Caco-2 (cell line): ENCODE data around the gene IL12RB2. TPM values are rescaled to one million over a fixed set of nuclear protein-coding genes. Genes with fewer than 3 reads are reported as not detected.

Experiments used
- BruUV-seq: library from RNA; stranded (reverse); fragments of 400-500 nt; replicated peaks from 2 replicates; lab custom pipeline; 2021; lab: Mats Ljungman, UMichigan
- CTCF ChIA-PET: fragments of 300-600 bp; sonication (Branson Sonifier 250); formaldehyde crosslinking; loops from one replicate; lab custom pipeline; 2022; ENCODE audit warnings: antibody characterized with exemption; lab: Charles Lee
- POLR2A ChIA-PET: fragments of 300-600 bp; sonication (Branson Sonifier 250); formaldehyde crosslinking; loops from one replicate; lab custom pipeline; 2022; ENCODE audit warnings: antibody characterized with exemption; lab: Charles Lee
- DNase-seq, 2 experiments: peaks; one replicate each; pipeline versions ENCODE4 v3.0.0 to v3.0.0-alpha.2; 2020 to 2022
- H3K27me3 ChIP-seq: replicated peaks from 2 replicates; pipeline ENCODE4 v1.6.0; 2011; ENCODE audit warnings: low read length; ENCODE audit not compliant: control insufficient read depth, insufficient read depth
- H3K36me3 ChIP-seq: 2 replicates; pipeline ENCODE4 v1.5.1; 2011; ENCODE audit warnings: low read length; ENCODE audit not compliant: control insufficient read depth, insufficient read depth
- H3K4me1 ChIP-seq: fragments of 250-450 bp; sonication (Bioruptor Pico); 2 replicates; pipeline ENCODE4 v1.5.1; 2020; ENCODE audit warnings: mild to moderate bottlenecking
- H3K4me3 ChIP-seq: 2 replicates; pipeline ENCODE4 v1.5.1; 2011; ENCODE audit warnings: low read depth, mild to moderate bottlenecking, control low read depth, low read length
- H3K9me3 ChIP-seq: fragments of 250-450 bp; sonication (Bioruptor Pico); 2 replicates; pipeline ENCODE4 v1.5.1; 2020; ENCODE audit warnings: mild to moderate bottlenecking, moderate library complexity
- H3K27ac Mint-ChIP-seq: one replicate; pipeline ENCODE4 v1.8.0; 2022; ENCODE audit warnings: mixed read lengths; ENCODE audit not compliant: unreplicated experiment
- H3K27me3 Mint-ChIP-seq: one replicate; pipeline ENCODE4 v1.8.0; 2022; ENCODE audit warnings: mixed read lengths; ENCODE audit not compliant: insufficient read depth, unreplicated experiment
- H3K36me3 Mint-ChIP-seq: one replicate; pipeline ENCODE4 v1.8.0; 2022; ENCODE audit warnings: mild to moderate bottlenecking, mixed read lengths; ENCODE audit not compliant: insufficient read depth, unreplicated experiment
- H3K4me1 Mint-ChIP-seq: one replicate; pipeline ENCODE4 v1.8.0; 2022; ENCODE audit warnings: low read depth, mixed read lengths; ENCODE audit not compliant: unreplicated experiment
- H3K4me3 Mint-ChIP-seq: one replicate; pipeline ENCODE4 v1.8.0; 2022; ENCODE audit warnings: mild to moderate bottlenecking, moderate library complexity, mixed read lengths; ENCODE audit not compliant: unreplicated experiment
- H3K9me3 Mint-ChIP-seq: one replicate; pipeline ENCODE4 v1.8.0; 2022; ENCODE audit warnings: mixed read lengths; ENCODE audit not compliant: unreplicated experiment
- CTCF ChIP-seq, 2 experiments: fragments of 200-600 bp in 1 of 2; IDR thresholded peaks; 1 replicate in 1 of 2; 2 replicates in 1 of 2; pipeline versions ENCODE4 v1.5.1 to v1.8.0; 2011 to 2022; ENCODE audit warnings: antibody characterized with exemption in 1 of 2, control low read depth in 1 of 2, inconsistent platforms in 1 of 2, low read depth in 1 of 2, low read length in 1 of 2, mild to moderate bottlenecking in 1 of 2, moderate library complexity in 1 of 2; ENCODE audit not compliant: insufficient read depth in 1 of 2, severe bottlenecking in 1 of 2, unreplicated experiment in 1 of 2
- intact Hi-C: fragments of 100-400 bp; cut with micrococcal nuclease; formaldehyde crosslinking; loops from one replicate; pipeline ENCODE4 v1.10.0; 2022; ENCODE audit not compliant: unreplicated experiment
- total RNA-seq: library from RNA; stranded (reverse); gene quantifications from 2 replicates; pipeline ENCODE4 v1.2.3, GENCODE V29; 2022

IL12RB2 gene
- total RNA-seq, 1 experiment from 2014 or later = 0.54 TPM

- Mint-ChIP-seq H3K27me3 (peaks cover 2% of the 10 kb centered on the region), H3K27ac (no peak overlapping the region), H3K36me3 (no peaks in the 10 kb centered on the region), H3K4me3 (no peak overlapping the region), H3K4me1 (no peaks in the 10 kb centered on the region), H3K9me3 (no peaks in the 10 kb centered on the region)
- BruUV-seq = no TSS peak
- Histone ChIP-seq H3K27me3 (no peaks in the 10 kb centered on the region), H3K4me1 (no peaks in the 10 kb centered on the region), H3K36me3 (no peaks in the 10 kb centered on the region), H3K4me3 (no peak overlapping the region), H3K9me3 (no peaks in the 10 kb centered on the region)
- intact Hi-C loops = no loop called here
- no peak for DNase-seq
- ChIA-PET CTCF (no interaction called here), POLR2A (no interaction called here)
- TF ChIP-seq CTCF (IDR thresholded peaks at IDR 0.05; ENCODE audit: insufficient read depth in 1 of 2, low read depth in 1 of 2, low read length in 1 of 2, severe bottlenecking in 1 of 2, unreplicated experiment in 1 of 2) = peak in 1 of 2 experiments; percentile 9
These were observed 8.9 kb upstream of the IL12RB2 start for GRCh38 chr1:67298762-67299161.

- Mint-ChIP-seq H3K4me3 (no peak overlapping the region), H3K9me3 (no peaks in the 10 kb centered on the region), H3K27ac (no peak overlapping the region), H3K4me1 (no peaks in the 10 kb centered on the region), H3K27me3 (peaks cover 2% of the 10 kb centered on the region), H3K36me3 (no peaks in the 10 kb centered on the region)
- no peaks in the 10 kb centered on the region for H3K36me3 ChIP-seq
- no TSS peak for BruUV-seq
- H3K4me1 ChIP-seq = no peaks in the 10 kb centered on the region
- intact Hi-C loops = no loop called here
- H3K9me3 ChIP-seq = no peaks in the 10 kb centered on the region
- H3K4me3 ChIP-seq = no peak overlapping the region
- CTCF ChIA-PET = no interaction called here
- no peak for DNase-seq
- H3K27me3 ChIP-seq = no peaks in the 10 kb centered on the region
- POLR2A ChIA-PET = no interaction called here
- TF ChIP-seq CTCF (IDR thresholded peaks at IDR 0.05; ENCODE audit: insufficient read depth in 1 of 2, low read depth in 1 of 2, low read length in 1 of 2, severe bottlenecking in 1 of 2, unreplicated experiment in 1 of 2) = no peak
These were observed 8.4 kb upstream of the IL12RB2 start for GRCh38 chr1:67299296-67299695.

- H3K27me3 ChIP-seq = no peaks in the 10 kb centered on the region
- no TSS peak for BruUV-seq
- Mint-ChIP-seq H3K4me3 (no peak overlapping the region), H3K4me1 (no peaks in the 10 kb centered on the region), H3K36me3 (no peaks in the 10 kb centered on the region), H3K27me3 (no peaks in the 10 kb centered on the region), H3K9me3 (no peaks in the 10 kb centered on the region), H3K27ac (no peak overlapping the region)
- no peak overlapping the region for H3K4me3 ChIP-seq
- no peaks in the 10 kb centered on the region for H3K36me3 ChIP-seq
- intact Hi-C loops = no loop called here
- TF ChIP-seq CTCF (IDR thresholded peaks at IDR 0.05; ENCODE audit: insufficient read depth in 1 of 2, low read depth in 1 of 2, low read length in 1 of 2, severe bottlenecking in 1 of 2, unreplicated experiment in 1 of 2) = no peak
- H3K4me1 ChIP-seq = no peaks in the 10 kb centered on the region
- POLR2A ChIA-PET = no interaction called here
- no peak for DNase-seq
- CTCF ChIA-PET = no interaction called here
- no peaks in the 10 kb centered on the region for H3K9me3 ChIP-seq
These were observed 7.1 kb upstream of the IL12RB2 start for GRCh38 chr1:67300561-67300960.
